HUES64 (cell line): Measurements from ENCODE around the gene SMPX.

Experiments
- H3K27ac ChIP-seq: 2 replicates; pipeline ENCODE4 v1.7.0; 2013; ENCODE audit warnings: low read depth, low read length, inconsistent platforms
- H3K27me3 ChIP-seq: 2 replicates; pipeline ENCODE4 v1.6.1; 2013; ENCODE audit warnings: mild to moderate bottlenecking, low read length; ENCODE audit not compliant: insufficient read depth
- H3K36me3 ChIP-seq: 2 replicates; pipeline ENCODE4 v1.6.1; 2013; ENCODE audit warnings: mild to moderate bottlenecking, low read length; ENCODE audit not compliant: insufficient read depth
- H3K4me1 ChIP-seq: 2 replicates; pipeline ENCODE4 v1.6.1; 2013; ENCODE audit warnings: mild to moderate bottlenecking, low read length, moderate library complexity; ENCODE audit not compliant: insufficient read depth
- H3K4me3 ChIP-seq: 2 replicates; pipeline ENCODE4 v1.5.1; 2013; ENCODE audit warnings: mild to moderate bottlenecking, low read length, moderate library complexity
- H3K9ac ChIP-seq: 2 replicates; pipeline ENCODE4 v1.6.1; 2013; ENCODE audit warnings: mild to moderate bottlenecking, low read depth, low read length
- H3K9me3 ChIP-seq: 2 replicates; pipeline ENCODE4 v1.6.1; 2013; ENCODE audit warnings: low read depth, low read length; ENCODE audit not compliant: insufficient read depth
- WGBS: fragments of 150-250, 120-280 bp; methylation state at CpG from one replicate; pipeline ENCODE4 v1.1.7; 2013; ENCODE audit warnings: missing lambda C conversion rate; 5-methylcytosine and 5-hydroxymethylcytosine counted together

SMPX gene

DNA sequence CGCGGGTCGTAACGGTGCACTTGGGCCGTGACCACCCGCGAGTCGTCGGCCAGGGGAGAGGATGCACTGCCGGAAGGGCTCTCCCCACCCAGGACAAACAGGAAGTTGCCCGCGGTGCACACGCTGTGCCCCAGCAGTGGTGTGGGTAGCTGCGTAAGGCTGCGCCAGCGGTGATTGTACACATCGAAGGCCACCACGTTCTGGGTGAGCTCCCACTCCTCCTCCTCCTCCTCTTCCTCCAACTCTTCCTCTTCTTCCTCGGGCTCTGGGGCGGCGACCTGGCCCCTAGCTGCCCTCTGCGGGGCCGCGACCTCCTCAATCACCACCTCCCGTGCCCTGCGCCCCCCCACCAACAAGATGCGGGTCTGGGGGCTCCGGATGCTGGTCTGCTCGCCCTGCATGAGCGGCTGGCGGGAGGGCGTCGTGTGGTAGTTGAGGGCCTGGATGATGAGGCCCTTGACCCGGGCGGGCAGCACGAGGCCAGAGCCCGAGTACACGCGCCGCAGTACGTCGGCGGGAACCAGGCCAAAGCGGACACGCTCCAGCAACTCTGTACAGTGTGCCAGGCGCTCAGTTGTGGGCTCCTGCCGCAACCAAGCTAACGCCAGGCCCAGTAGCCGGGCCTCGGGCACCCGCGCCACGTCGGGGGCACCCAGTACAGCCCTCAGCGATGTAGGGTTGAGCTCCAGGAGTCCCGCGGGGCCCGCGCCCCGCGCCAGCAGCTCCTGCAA is 101.2 kb downstream of the SMPX start:
- Histone ChIP-seq H3K9ac (no peak overlapping the region), H3K27me3 (0 out of 2 replicates have a peak, but pooled peaks cover 3% of the 10 kb centered on the region), H3K27ac (no peak overlapping the region), H3K4me1 (no peaks in the 10 kb centered on the region), H3K36me3 (no peaks in the 10 kb centered on the region), H3K9me3 (no peaks in the 10 kb centered on the region), H3K4me3 (no peak overlapping the region)
- WGBS: 97% methylated on average over 61 of the region's 61 CpGs
